K562 (cell line): ENCODE measurements around the gene AKNAD1. TPM values are rescaled to one million over a fixed set of nuclear protein-coding genes. Genes with fewer than 3 reads are reported as not detected.

Experiments used
- ATAC-seq: fragments of 200-7000 bp; cut with Tn5 transposase; 3 replicates; pipeline ENCODE4 v1.9.1; 2020; ENCODE audit warnings: moderate library complexity
- BruUV-seq: library from RNA; stranded (reverse); fragments of 400-500 nt; replicated peaks from 2 replicates; lab custom pipeline; 2021; lab: Mats Ljungman, UMichigan
- CTCF ChIA-PET: fragments of 300-600 bp; formaldehyde crosslinking; extraction: SDS; loops from one replicate; lab custom pipeline; 2021; ENCODE audit warnings: low intra/inter-chr PET ratio; lab: Yijun Ruan, JAX
- POLR2A ChIA-PET: fragments of 300-600, 350-650 bp; sonication (Branson Sonifier 250); formaldehyde crosslinking; extraction: SDS; loops from one replicate; lab custom pipeline; 2021; ENCODE audit warnings: antibody characterized with exemption, inconsistent platforms; lab: Yijun Ruan, JAX
- DNase-seq, 4 experiments: peaks; one replicate each; pipeline versions ENCODE4 v3.0.0 to v3.0.0-alpha.2; 2011 to 2018; ENCODE audit warnings: low spot score in 3 of 4, mixed read lengths in 3 of 4; ENCODE audit errors: extremely low read depth in 1 of 4
- FAIRE-seq: peaks from 2 replicates; lab custom pipeline; 2011; peaks lifted over from hg19 to GRCh38; lab: Jason Lieb, UNC
- H2AFZ ChIP-seq: 2 replicates; pipeline ENCODE4 v1.6.0; 2011; ENCODE audit warnings: low read depth, low read length, control low read depth, inconsistent platforms
- H3K27ac ChIP-seq: fragments of 200-600 bp; 3 replicates; pipeline ENCODE4 v1.8.0; 2011; ENCODE audit warnings: low read depth, mild to moderate bottlenecking, control low read depth, inconsistent platforms, low read length, moderate library complexity, mixed read lengths; ENCODE audit errors: extremely low read depth
- H3K27me3 ChIP-seq, 2 experiments: fragments of 300-600 bp in 1 of 2; 2 replicates in 1 of 2; 3 replicates in 1 of 2; pipeline versions ENCODE4 v1.6.0 to v1.8.0; 2011; ENCODE audit warnings: inconsistent platforms in 2 of 2, low read length in 2 of 2, mild to moderate bottlenecking in 1 of 2, mixed read lengths in 1 of 2, moderate library complexity in 1 of 2; ENCODE audit not compliant: control insufficient read depth in 2 of 2, insufficient read depth in 2 of 2
- H3K36me3 ChIP-seq: fragments of 300-600 bp; 3 replicates; pipeline ENCODE4 v1.8.0; 2011; ENCODE audit warnings: mild to moderate bottlenecking, low read length, inconsistent platforms; ENCODE audit not compliant: control insufficient read depth, insufficient read depth
- H3K4me1 ChIP-seq, 2 experiments: fragments of 200-600 bp in 1 of 2; replicated peaks in 1 of 2; 2 replicates in 1 of 2; 3 replicates in 1 of 2; pipeline versions ENCODE4 v1.5.1 to v1.8.0; 2011; ENCODE audit warnings: inconsistent platforms in 2 of 2, low read length in 2 of 2, mild to moderate bottlenecking in 1 of 2, mixed read lengths in 1 of 2, moderate library complexity in 1 of 2; ENCODE audit not compliant: control insufficient read depth in 2 of 2, insufficient read depth in 2 of 2
- H3K4me2 ChIP-seq: 2 replicates; pipeline ENCODE4 v1.6.1; 2011; ENCODE audit warnings: low read length, control low read depth, inconsistent platforms, mixed read lengths; ENCODE audit not compliant: insufficient read depth
- H3K4me3 ChIP-seq: fragments of 200-600 bp; sonication (generic), shearing (Covaris generic); 2 replicates; pipeline ENCODE4 v1.5.1; 2016; ENCODE audit warnings: control low read depth, inconsistent platforms
- H3K79me2 ChIP-seq: fragments of 200-600 bp; 3 replicates; pipeline ENCODE4 v1.8.0; 2011; ENCODE audit warnings: low read length, inconsistent platforms; ENCODE audit not compliant: control insufficient read depth, insufficient read depth
- H3K9ac ChIP-seq, 2 experiments: 2 replicates each; pipeline versions ENCODE4 v1.6.0 to v1.6.1; 2011; ENCODE audit warnings: low read depth in 2 of 2, low read length in 2 of 2, control low read depth in 1 of 2, inconsistent platforms in 1 of 2, mild to moderate bottlenecking in 1 of 2, mixed read lengths in 1 of 2; ENCODE audit not compliant: insufficient read depth in 1 of 2
- H3K9me1 ChIP-seq: one replicate; pipeline ENCODE4 v1.6.0; 2011; ENCODE audit warnings: inconsistent platforms, mild to moderate bottlenecking, low read length, moderate library complexity; ENCODE audit not compliant: control insufficient read depth, insufficient read depth
- H3K9me3 ChIP-seq: replicated peaks from 2 replicates; pipeline ENCODE4 v1.5.1; 2011; ENCODE audit warnings: low read depth, low read length, inconsistent platforms; ENCODE audit not compliant: control insufficient read depth, insufficient read depth
- H4K20me1 ChIP-seq: replicated peaks from 2 replicates; pipeline ENCODE4 v1.6.1; 2011; ENCODE audit warnings: low read length, inconsistent platforms, mixed read lengths; ENCODE audit not compliant: control insufficient read depth, insufficient read depth
- ARID4B ChIP-seq: sonication (generic); formaldehyde crosslinking; IDR thresholded peaks from 2 replicates; pipeline ENCODE4 v1.8.0; 2022; ENCODE audit warnings: mild to moderate bottlenecking, missing genetic modification reagents
- CCNT2 ChIP-seq: IDR thresholded peaks from 2 replicates; pipeline ENCODE4 v1.6.1; 2011; ENCODE audit warnings: borderline replicate concordance, low read depth, mild to moderate bottlenecking, moderate library complexity, mixed read lengths, low read length; ENCODE audit not compliant: insufficient read length; ENCODE audit errors: extremely low read depth
- DEAF1 ChIP-seq: fragments of 450-650 bp; formaldehyde crosslinking; IDR thresholded peaks from 2 replicates; pipeline ENCODE4 v1.4.0; 2020; ENCODE audit warnings: mild to moderate bottlenecking, moderate library complexity
- ELK1 ChIP-seq: sonication (generic); formaldehyde crosslinking; IDR thresholded peaks from 2 replicates; pipeline ENCODE4 v1.8.1; 2022; ENCODE audit warnings: missing genetic modification reagents
- HNRNPUL1 ChIP-seq: fragments of 200-400 bp; formaldehyde crosslinking; IDR thresholded peaks from 2 replicates; pipeline ENCODE4 v1.6.1; 2017; ENCODE audit warnings: low read length
- IRF9 ChIP-seq: fragments of 450-650 bp; IDR thresholded peaks from 2 replicates; pipeline ENCODE4 v1.6.1; 2016; ENCODE audit warnings: missing biosample characterization, missing genetic modification characterization
- LCOR ChIP-seq: sonication (generic); formaldehyde crosslinking; IDR thresholded peaks from 2 replicates; pipeline ENCODE4 v1.8.0; 2022; ENCODE audit warnings: mild to moderate bottlenecking, missing genetic modification reagents
- NFE2 ChIP-seq: IDR thresholded peaks from 2 replicates; pipeline ENCODE4 v1.6.1; 2014; ENCODE audit warnings: antibody characterized with exemption, low read depth
- PHB ChIP-seq: fragments of 250-450 bp; sonication (Bioruptor Pico); IDR thresholded peaks from 2 replicates; pipeline ENCODE4 v1.5.0; 2021
- RCOR1 ChIP-seq, 2 experiments: IDR thresholded peaks; 2 replicates each; pipeline ENCODE4 v1.6.1; 2012; ENCODE audit warnings: low read depth in 2 of 2, low read length in 2 of 2, borderline replicate concordance in 1 of 2, improper control_type of control experiment in 1 of 2
- ZBTB1 ChIP-seq: sonication (generic); formaldehyde crosslinking; IDR thresholded peaks from 2 replicates; pipeline ENCODE4 v1.8.1; 2023; ENCODE audit warnings: missing genetic modification reagents, low read depth, mild to moderate bottlenecking, borderline replicate concordance
- ZNF584 ChIP-seq: fragments of 200-800 bp; sonication (Bioruptor generic); IDR thresholded peaks from 2 replicates; pipeline ENCODE4 v1.6.1; 2016; ENCODE audit warnings: low read depth, mild to moderate bottlenecking, missing genetic modification characterization, missing compliant biosample characterization
- WGBS: fragments of 100-300 bp; shearing (Covaris generic); methylation state at CpG from one replicate; pipeline ENCODE4 v1.1.6; 2016; ENCODE audit warnings: low coverage, mixed read lengths; ENCODE audit not compliant: insufficient coverage; ENCODE audit errors: missing lambda C conversion rate; 5-methylcytosine and 5-hydroxymethylcytosine counted together
- in situ Hi-C: fragments of 300-500 bp; cut with MboI; formaldehyde crosslinking; loops from 4 replicates; pipeline ENCODE4 v1.15.0; 2018; ENCODE audit warnings: inconsistent platforms, mixed read lengths
- intact Hi-C: fragments of 100-400 bp; cut with micrococcal nuclease; formaldehyde crosslinking; loops from 2 replicates; pipeline ENCODE4 v1.14.2; 2022
- polyA plus RNA-seq, 8 experiments: library from polyadenylated mRNA; depleted of rRNA in 4 of 8; stranded (reverse) in 5 of 8; unstranded in 3 of 8; fragments of >200 nt; fragmentation: Nextera tagmentation in 2 of 8; fragmentation: Illumina TruSeq in 1 of 8; extraction: Ambion mirVana in 2 of 8; extraction: Trizol in 1 of 8; gene quantifications; 2 replicates each; pipeline versions ENCODE4 v1.2.1 to v1.2.3, GENCODE V29; 2011 to 2014; ENCODE audit warnings: inconsistent platforms in 1 of 8, missing spikeins in 1 of 8
- total RNA-seq, 7 experiments: library from RNA; depleted of rRNA in 6 of 7; stranded (reverse); fragments of >200 nt in 6 of 7; fragmentation: Illumina TruSeq in 2 of 7; extraction: Trizol in 2 of 7; gene quantifications; 2 replicates each; pipeline versions ENCODE4 v1.2.1 to v1.2.3, GENCODE V29; 2011 to 2021; ENCODE audit warnings: low replicate concordance in 1 of 7

Gene AKNAD1
- total and polyA plus RNA-seq, 9 of the 15 experiments (the other 6 are each of a cell fraction or from before 2014, with no cell fraction given), result 0.13 to 0.30 TPM; not detected in 7

- no peak for FAIRE-seq
- peaks cover 0 to 14% of the 10 kb centered on the region in 2 experiments; a peak in 3 of 5 replicates for H3K4me1 ChIP-seq
- TF ChIP-seq HNRNPUL1 (no peak), ZNF584 (CRISPR knock-in tag) (no peak), IRF9 (tag) (no peak), NFE2 (no peak), CCNT2 (no peak), ELK1 (no peak), DEAF1 (no peak), LCOR (CRISPR knock-in tag) (no peak), PHB (CRISPR knock-in tag) (no peak), RCOR1 (IDR thresholded peaks at IDR 0.05; ENCODE audit: borderline replicate concordance in 1 of 2, low read depth in 2 of 2, low read length in 2 of 2) (no peak), ARID4B (CRISPR knock-in tag) (no peak), ZBTB1 (CRISPR knock-in tag) (no peak)
Observed at GRCh38 chr1:108813326-108813725, 43.6 kb downstream of the AKNAD1 start.

More at GRCh38 chr1:108813326-108813725, 43.6 kb downstream of the AKNAD1 start:
- no TSS peak for BruUV-seq
- Histone ChIP-seq H3K9ac (no peak overlapping the region), H3K27ac (no peak overlapping the region), H3K9me1 (no peaks in the 10 kb centered on the region), H3K36me3 (peaks cover 11% of the 10 kb centered on the region; the same call in 2 of the 3 replicates), H2AFZ (no peak overlapping the region), H3K9me3 (no peaks in the 10 kb centered on the region), H3K27me3 (no peaks in the 10 kb centered on the region), H3K4me2 (no peak overlapping the region), H3K79me2 (no peaks in the 10 kb centered on the region), H3K4me3 (no peak overlapping the region), H4K20me1 (no peaks in the 10 kb centered on the region)
- POLR2A ChIA-PET, result interaction anchor here (1.0 kb wide), 1 partner anchor 9 kb away, joined by 4 read pairs; no protein-coding TSS in a partner anchor
- DNase-seq, result no peak
- in situ Hi-C loops (no loop called here), intact Hi-C loops (loop anchor here (5.0 to 10.0 kb wide), 2 partner anchors 66 to 169 kb away; partner anchors contain the start of gene STXBP3)
- no peak for ATAC-seq
- CTCF ChIA-PET, result no interaction called here
- WGBS, result 8% methylated on average over 2 of the region's 2 CpGs
